ENCODE results near the gene BMPR1B.

The BMPR1B gene

GRCh38 chr4:95068401-95068800, 310.6 kb downstream of the BMPR1B start:
- no peaks in the 10 kb centered on the region for H3K36me3 ChIP-seq (ENCODE audit: control insufficient read depth in 1 of 2, insufficient read depth in 2 of 2, low read length in 2 of 2)
- no peak overlapping the region for H3K4ac ChIP-seq (ENCODE audit: low read depth, low read length)
- no CpG with 5 or more reads among the region's 1 CpG for WGBS (ENCODE audit: extremely low coverage, insufficient coverage, insufficient read length)
- no peak overlapping the region for H3K9ac ChIP-seq (ENCODE audit: low read length)
- H3K79me1 ChIP-seq (ENCODE audit: low read length), result no peaks in the 10 kb centered on the region
- no peak overlapping the region for H3K4me3 ChIP-seq (ENCODE audit: low read depth, low read length)
- H3K14ac ChIP-seq (ENCODE audit: low read length), result no peak overlapping the region
- no peaks in the 10 kb centered on the region for H3K79me2 ChIP-seq (ENCODE audit: control insufficient read depth, insufficient read depth, low read length, poor library complexity)
- no peak overlapping the region for H3K27ac ChIP-seq (ENCODE audit: low read depth, low read length)
- no peaks in the 10 kb centered on the region for H3K27me3 ChIP-seq (ENCODE audit: insufficient read depth, low read length)
- no peak overlapping the region for H2AK5ac ChIP-seq (ENCODE audit: low read length)
- H4K91ac ChIP-seq (ENCODE audit: low read depth, low read length), result no peak overlapping the region
- H3K18ac ChIP-seq (ENCODE audit: low read length), result no peak overlapping the region
- H3K23ac ChIP-seq (ENCODE audit: low read length), result no peak overlapping the region
- H2AFZ ChIP-seq (ENCODE audit: insufficient read depth, low read length, poor library complexity), result no peak overlapping the region
- no peak overlapping the region for H2BK12ac ChIP-seq (ENCODE audit: low read length)
- no peaks in the 10 kb centered on the region for H3K4me1 ChIP-seq (ENCODE audit: control insufficient read depth in 1 of 2, insufficient read depth in 2 of 2, low read length in 2 of 2)
- peaks cover 2% of the 10 kb centered on the region for H3K9me3 ChIP-seq (ENCODE audit: insufficient read depth, low read depth, low read length)
- H3K4me2 ChIP-seq (ENCODE audit: low read length), result no peak overlapping the region
- no peak for DNase-seq
- no peak overlapping the region for H4K8ac ChIP-seq (ENCODE audit: low read depth, low read length)
- no peak overlapping the region for H4K12ac ChIP-seq (ENCODE audit: low read depth, low read length)
- no peak overlapping the region for H2BK120ac ChIP-seq (ENCODE audit: insufficient read depth, low read length, poor library complexity)
- no peak overlapping the region for H2BK5ac ChIP-seq (ENCODE audit: low read depth, low read length, poor library complexity)

GRCh38 chr4:95068818-95069478, 311.2 kb downstream of the BMPR1B start:
- no peak overlapping the region for H3K18ac ChIP-seq (ENCODE audit: low read length)
- H3K4ac ChIP-seq (ENCODE audit: low read depth, low read length), result no peak overlapping the region
- H3K79me1 ChIP-seq (ENCODE audit: low read length), result no peaks in the 10 kb centered on the region
- H3K4me3 ChIP-seq (ENCODE audit: low read depth, low read length), result no peak overlapping the region
- no peak overlapping the region for H2BK12ac ChIP-seq (ENCODE audit: low read length)
- no peaks in the 10 kb centered on the region for H3K36me3 ChIP-seq (ENCODE audit: control insufficient read depth in 1 of 2, insufficient read depth in 2 of 2, low read length in 2 of 2)
- no peaks in the 10 kb centered on the region for H3K4me1 ChIP-seq (ENCODE audit: control insufficient read depth in 1 of 2, insufficient read depth in 2 of 2, low read length in 2 of 2)
- no peak overlapping the region for H2BK5ac ChIP-seq (ENCODE audit: low read depth, low read length, poor library complexity)
- H4K91ac ChIP-seq (ENCODE audit: low read depth, low read length), result no peak overlapping the region
- DNase-seq, result no peak
- H4K8ac ChIP-seq (ENCODE audit: low read depth, low read length), result no peak overlapping the region
- no peak overlapping the region for H2AK5ac ChIP-seq (ENCODE audit: low read length)
- no peak overlapping the region for H2AFZ ChIP-seq (ENCODE audit: insufficient read depth, low read length, poor library complexity)
- H3K23ac ChIP-seq (ENCODE audit: low read length), result no peak overlapping the region
- H4K12ac ChIP-seq (ENCODE audit: low read depth, low read length), result no peak overlapping the region
- no peak overlapping the region for H3K27ac ChIP-seq (ENCODE audit: low read depth, low read length)
- no peak overlapping the region for H2BK120ac ChIP-seq (ENCODE audit: insufficient read depth, low read length, poor library complexity)
- peaks cover 2% of the 10 kb centered on the region for H3K9me3 ChIP-seq (ENCODE audit: insufficient read depth, low read depth, low read length)
- no CpG with 5 or more reads among the region's 2 CpGs for WGBS (ENCODE audit: extremely low coverage, insufficient coverage, insufficient read length)
- no peaks in the 10 kb centered on the region for H3K27me3 ChIP-seq (ENCODE audit: insufficient read depth, low read length)
- H3K4me2 ChIP-seq (ENCODE audit: low read length), result no peak overlapping the region
- H3K79me2 ChIP-seq (ENCODE audit: control insufficient read depth, insufficient read depth, low read length, poor library complexity), result no peaks in the 10 kb centered on the region
- H3K9ac ChIP-seq (ENCODE audit: low read length), result no peak overlapping the region
- no peak overlapping the region for H3K14ac ChIP-seq (ENCODE audit: low read length)

GRCh38 chr4:95071851-95072250, 314.1 kb downstream of the BMPR1B start:
- Histone ChIP-seq H3K4me2 (ENCODE audit: low read length) (no peak overlapping the region), H2BK12ac (ENCODE audit: low read length) (no peak overlapping the region), H3K4me3 (ENCODE audit: low read depth, low read length) (no peak overlapping the region), H3K18ac (ENCODE audit: low read length) (no peak overlapping the region), H3K23ac (ENCODE audit: low read length) (no peak overlapping the region), H3K27ac (ENCODE audit: low read depth, low read length) (no peak overlapping the region), H3K79me1 (ENCODE audit: low read length) (no peaks in the 10 kb centered on the region), H3K9ac (ENCODE audit: low read length) (no peak overlapping the region), H3K4ac (ENCODE audit: low read depth, low read length) (no peak overlapping the region), H3K4me1 (ENCODE audit: control insufficient read depth in 1 of 2, insufficient read depth in 2 of 2, low read length in 2 of 2) (no peaks in the 10 kb centered on the region), H3K9me3 (ENCODE audit: insufficient read depth, low read depth, low read length) (no peaks in the 10 kb centered on the region), H2AK5ac (ENCODE audit: low read length) (no peak overlapping the region), H3K14ac (ENCODE audit: low read length) (no peak overlapping the region), H4K12ac (ENCODE audit: low read depth, low read length) (no peak overlapping the region), H2BK5ac (ENCODE audit: low read depth, low read length, poor library complexity) (no peak overlapping the region), H4K91ac (ENCODE audit: low read depth, low read length) (no peak overlapping the region), H4K8ac (ENCODE audit: low read depth, low read length) (no peak overlapping the region), H3K36me3 (ENCODE audit: control insufficient read depth in 1 of 2, insufficient read depth in 2 of 2, low read length in 2 of 2) (no peaks in the 10 kb centered on the region), H3K27me3 (ENCODE audit: insufficient read depth, low read length) (no peaks in the 10 kb centered on the region), H2AFZ (ENCODE audit: insufficient read depth, low read length, poor library complexity) (no peak overlapping the region), H3K79me2 (ENCODE audit: control insufficient read depth, insufficient read depth, low read length, poor library complexity) (no peaks in the 10 kb centered on the region), H2BK120ac (ENCODE audit: insufficient read depth, low read length, poor library complexity) (no peak overlapping the region)
- DNase-seq, result no peak
- WGBS (ENCODE audit: extremely low coverage, insufficient coverage, insufficient read length), result no CpG with 5 or more reads among the region's 3 CpGs

GRCh38 chr4:95073646-95074045, 315.9 kb downstream of the BMPR1B start:
- Histone ChIP-seq H3K27me3 (ENCODE audit: insufficient read depth, low read length) (no peaks in the 10 kb centered on the region), H3K14ac (ENCODE audit: low read length) (no peak overlapping the region), H3K9ac (ENCODE audit: low read length) (no peak overlapping the region), H3K4me2 (ENCODE audit: low read length) (no peak overlapping the region), H2AFZ (ENCODE audit: insufficient read depth, low read length, poor library complexity) (no peak overlapping the region), H3K4me1 (ENCODE audit: control insufficient read depth in 1 of 2, insufficient read depth in 2 of 2, low read length in 2 of 2) (no peaks in the 10 kb centered on the region), H3K79me2 (ENCODE audit: control insufficient read depth, insufficient read depth, low read length, poor library complexity) (no peaks in the 10 kb centered on the region), H4K12ac (ENCODE audit: low read depth, low read length) (no peak overlapping the region), H2BK120ac (ENCODE audit: insufficient read depth, low read length, poor library complexity) (no peak overlapping the region), H3K18ac (ENCODE audit: low read length) (no peak overlapping the region), H4K8ac (ENCODE audit: low read depth, low read length) (no peak overlapping the region), H3K27ac (ENCODE audit: low read depth, low read length) (no peak overlapping the region), H3K4ac (ENCODE audit: low read depth, low read length) (no peak overlapping the region), H3K9me3 (ENCODE audit: insufficient read depth, low read depth, low read length) (no peaks in the 10 kb centered on the region), H3K23ac (ENCODE audit: low read length) (no peak overlapping the region), H2AK5ac (ENCODE audit: low read length) (no peak overlapping the region), H3K4me3 (ENCODE audit: low read depth, low read length) (no peak overlapping the region), H3K36me3 (ENCODE audit: control insufficient read depth in 1 of 2, insufficient read depth in 2 of 2, low read length in 2 of 2) (no peaks in the 10 kb centered on the region), H2BK5ac (ENCODE audit: low read depth, low read length, poor library complexity) (no peak overlapping the region), H4K91ac (ENCODE audit: low read depth, low read length) (no peak overlapping the region), H3K79me1 (ENCODE audit: low read length) (no peaks in the 10 kb centered on the region), H2BK12ac (ENCODE audit: low read length) (no peak overlapping the region)
- WGBS (ENCODE audit: extremely low coverage, insufficient coverage, insufficient read length), result no CpG with 5 or more reads among the region's 1 CpG
- no peak for DNase-seq

Measured in trophoblast cell (in vitro differentiated cells and primary cell).